GM19240 (cell line): Measurements from ENCODE around the gene ARHGAP44.

ENCODE experiments used
- DNase-seq: peaks from one replicate; pipeline ENCODE4 v3.0.0; 2011; ENCODE audit warnings: low spot score; ENCODE audit not compliant: insufficient read length

Gene ARHGAP44

GRCh38 chr17:12896180-12896785 lies 107.0 kb downstream of the ARHGAP44 start:
- DNase-seq: no peak

- no peak for DNase-seq
Observed at GRCh38 chr17:12898110-12898509, 108.8 kb downstream of the ARHGAP44 start.

GRCh38 chr17:12899604-12900003 lies 110.3 kb downstream of the ARHGAP44 start:
- DNase-seq: no peak

GRCh38 chr17:12900474-12900873 lies 111.2 kb downstream of the ARHGAP44 start:
- no peak for DNase-seq

- no peak for DNase-seq
Observed at GRCh38 chr17:12902046-12902445, 112.7 kb downstream of the ARHGAP44 start.

- no peak for DNase-seq
Observed at GRCh38 chr17:12907477-12907876, 118.2 kb downstream of the ARHGAP44 start.

- DNase-seq: no peak
Observed at GRCh38 chr17:12909046-12909445, 119.7 kb downstream of the ARHGAP44 start.

GRCh38 chr17:12909511-12909910 lies 120.2 kb downstream of the ARHGAP44 start:
- no peak for DNase-seq

- DNase-seq: no peak
Observed at GRCh38 chr17:12911239-12911638, 121.9 kb downstream of the ARHGAP44 start.

- DNase-seq: no peak
Observed at GRCh38 chr17:12917399-12917798, 128.1 kb downstream of the ARHGAP44 start.

GRCh38 chr17:12918142-12918541 lies 128.8 kb downstream of the ARHGAP44 start:
- no peak for DNase-seq

- no peak for DNase-seq
Observed at GRCh38 chr17:12922120-12922519, 132.8 kb downstream of the ARHGAP44 start.

- DNase-seq: no peak
Observed at GRCh38 chr17:12924614-12925013, 135.3 kb downstream of the ARHGAP44 start.

- DNase-seq: no peak
Observed at GRCh38 chr17:12927001-12927400, 137.7 kb downstream of the ARHGAP44 start.

GRCh38 chr17:12927541-12928425 lies 138.5 kb downstream of the ARHGAP44 start:
- DNase-seq: no peak

- no peak for DNase-seq
Observed at GRCh38 chr17:12928736-12929135, 139.4 kb downstream of the ARHGAP44 start.

- no peak for DNase-seq
Observed at GRCh38 chr17:12936501-12936900, 147.2 kb downstream of the ARHGAP44 start.

GRCh38 chr17:12940699-12941098 lies 151.4 kb downstream of the ARHGAP44 start:
- no peak for DNase-seq

- DNase-seq: no peak
Observed at GRCh38 chr17:12947047-12947446, 157.7 kb downstream of the ARHGAP44 start.

- no peak for DNase-seq
Observed at GRCh38 chr17:12952012-12952411, 162.7 kb downstream of the ARHGAP44 start.

GRCh38 chr17:12953156-12953555 lies 163.9 kb downstream of the ARHGAP44 start:
- DNase-seq: no peak

- DNase-seq: no peak
Observed at GRCh38 chr17:12955521-12955920, 166.2 kb downstream of the ARHGAP44 start.

GRCh38 chr17:12958786-12959185 lies 169.5 kb downstream of the ARHGAP44 start:
- DNase-seq: no peak
